Suprapubic skin (tissue), 4 donors: ENCODE data around the gene TMED6. TPM values are rescaled to one million over a fixed set of nuclear protein-coding genes. Genes with fewer than 3 reads are reported as not detected.

Experiments
- DNase-seq, 2 donors: peaks; one replicate each; pipeline ENCODE4 v3.0.0-alpha.2; 2019; ENCODE audit warnings: low spot score in 2 of 2
- H3K27ac ChIP-seq: fragments of 200-600 bp; sonication (generic); one replicate; pipeline ENCODE4 v1.5.1; 2019
- H3K27me3 ChIP-seq: fragments of 200-600 bp; sonication (generic); one replicate; pipeline ENCODE4 v1.5.1; 2019
- H3K36me3 ChIP-seq: fragments of 200-600 bp; sonication (generic); one replicate; pipeline ENCODE4 v1.5.1; 2019
- H3K4me1 ChIP-seq: fragments of 200-600 bp; sonication (generic); one replicate; pipeline ENCODE4 v1.5.1; 2019
- H3K4me3 ChIP-seq: fragments of 200-600 bp; sonication (generic); one replicate; pipeline ENCODE4 v1.5.1; 2019; ENCODE audit warnings: mild to moderate bottlenecking
- H3K9me3 ChIP-seq: fragments of 200-600 bp; sonication (generic); one replicate; pipeline ENCODE4 v1.5.1; 2019
- EP300 ChIP-seq: sonication (generic); formaldehyde crosslinking; IDR thresholded peaks from one replicate; pipeline ENCODE4 v1.6.1; 2017; ENCODE audit warnings: antibody characterized with exemption
- POLR2A ChIP-seq, 2 donors: fragments of 450-650 bp; IDR thresholded peaks; one replicate each; pipeline ENCODE4 v1.6.1; 2017; ENCODE audit warnings: antibody characterized with exemption in 2 of 2, mild to moderate bottlenecking in 2 of 2, moderate library complexity in 2 of 2
- POLR2AphosphoS5 ChIP-seq, 3 donors: sonication (generic); formaldehyde crosslinking; IDR thresholded peaks; one replicate each; pipeline ENCODE4 v1.6.1; 2017; ENCODE audit warnings: antibody characterized with exemption in 3 of 3
- WGBS: methylation state at CpG from one replicate; pipeline ENCODE4 v1.1.5; 2018; 5-methylcytosine and 5-hydroxymethylcytosine counted together
- total RNA-seq, 4 donors: library from RNA; depleted of rRNA; stranded (reverse); fragments of >200 nt; gene quantifications; one replicate each; pipeline ENCODE4 v1.1.0, GENCODE V29; 2016
- TF ChIP-seq, protein P1 (sequence below), 2 donors: fragments of 200-600 bp in 1 of 2; fragments of 450-650 bp in 1 of 2; sonication (generic) in 1 of 2; IDR thresholded peaks; one replicate each; pipeline ENCODE4 v1.5.1; 2016 to 2019; ENCODE audit warnings: antibody characterized with exemption in 2 of 2, mild to moderate bottlenecking in 1 of 2, moderate library complexity in 1 of 2

Gene TMED6
- total RNA-seq, 4 donors from 2014 or later, result 0.98 to 1.5 TPM; not detected in 2

DNA sequence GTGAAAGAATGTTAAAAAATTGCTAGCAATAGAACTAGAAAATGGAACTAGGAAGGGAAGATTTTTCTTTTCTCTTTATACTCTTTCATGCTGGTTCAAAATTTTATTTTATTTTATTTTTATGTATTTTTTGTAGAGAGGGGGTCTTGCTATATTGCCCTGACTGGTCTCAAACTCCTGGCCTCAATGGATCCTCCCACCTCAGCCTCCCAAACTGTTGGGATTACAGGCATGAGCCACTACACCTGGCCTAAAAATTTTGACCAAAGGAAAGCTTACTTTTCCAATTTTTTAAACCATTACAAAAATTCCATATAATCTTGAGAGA is 44.2 kb upstream of the TMED6 start:
- Histone ChIP-seq H3K9me3 (no peaks in the 10 kb centered on the region), H3K27ac (peak overlapping the region; percentile 79), H3K4me1 (peaks cover 33% of the 10 kb centered on the region), H3K36me3 (no peaks in the 10 kb centered on the region), H3K27me3 (no peaks in the 10 kb centered on the region), H3K4me3 (no peak overlapping the region)
- no peak for TF ChIP-seq POLR2A (IDR thresholded peaks at IDR 0.05)
- TF ChIP-seq, protein P1, sequence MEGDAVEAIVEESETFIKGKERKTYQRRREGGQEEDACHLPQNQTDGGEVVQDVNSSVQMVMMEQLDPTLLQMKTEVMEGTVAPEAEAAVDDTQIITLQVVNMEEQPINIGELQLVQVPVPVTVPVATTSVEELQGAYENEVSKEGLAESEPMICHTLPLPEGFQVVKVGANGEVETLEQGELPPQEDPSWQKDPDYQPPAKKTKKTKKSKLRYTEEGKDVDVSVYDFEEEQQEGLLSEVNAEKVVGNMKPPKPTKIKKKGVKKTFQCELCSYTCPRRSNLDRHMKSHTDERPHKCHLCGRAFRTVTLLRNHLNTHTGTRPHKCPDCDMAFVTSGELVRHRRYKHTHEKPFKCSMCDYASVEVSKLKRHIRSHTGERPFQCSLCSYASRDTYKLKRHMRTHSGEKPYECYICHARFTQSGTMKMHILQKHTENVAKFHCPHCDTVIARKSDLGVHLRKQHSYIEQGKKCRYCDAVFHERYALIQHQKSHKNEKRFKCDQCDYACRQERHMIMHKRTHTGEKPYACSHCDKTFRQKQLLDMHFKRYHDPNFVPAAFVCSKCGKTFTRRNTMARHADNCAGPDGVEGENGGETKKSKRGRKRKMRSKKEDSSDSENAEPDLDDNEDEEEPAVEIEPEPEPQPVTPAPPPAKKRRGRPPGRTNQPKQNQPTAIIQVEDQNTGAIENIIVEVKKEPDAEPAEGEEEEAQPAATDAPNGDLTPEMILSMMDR (IDR thresholded peaks at IDR 0.05), result no peak
- DNase-seq, result no peak

DNA sequence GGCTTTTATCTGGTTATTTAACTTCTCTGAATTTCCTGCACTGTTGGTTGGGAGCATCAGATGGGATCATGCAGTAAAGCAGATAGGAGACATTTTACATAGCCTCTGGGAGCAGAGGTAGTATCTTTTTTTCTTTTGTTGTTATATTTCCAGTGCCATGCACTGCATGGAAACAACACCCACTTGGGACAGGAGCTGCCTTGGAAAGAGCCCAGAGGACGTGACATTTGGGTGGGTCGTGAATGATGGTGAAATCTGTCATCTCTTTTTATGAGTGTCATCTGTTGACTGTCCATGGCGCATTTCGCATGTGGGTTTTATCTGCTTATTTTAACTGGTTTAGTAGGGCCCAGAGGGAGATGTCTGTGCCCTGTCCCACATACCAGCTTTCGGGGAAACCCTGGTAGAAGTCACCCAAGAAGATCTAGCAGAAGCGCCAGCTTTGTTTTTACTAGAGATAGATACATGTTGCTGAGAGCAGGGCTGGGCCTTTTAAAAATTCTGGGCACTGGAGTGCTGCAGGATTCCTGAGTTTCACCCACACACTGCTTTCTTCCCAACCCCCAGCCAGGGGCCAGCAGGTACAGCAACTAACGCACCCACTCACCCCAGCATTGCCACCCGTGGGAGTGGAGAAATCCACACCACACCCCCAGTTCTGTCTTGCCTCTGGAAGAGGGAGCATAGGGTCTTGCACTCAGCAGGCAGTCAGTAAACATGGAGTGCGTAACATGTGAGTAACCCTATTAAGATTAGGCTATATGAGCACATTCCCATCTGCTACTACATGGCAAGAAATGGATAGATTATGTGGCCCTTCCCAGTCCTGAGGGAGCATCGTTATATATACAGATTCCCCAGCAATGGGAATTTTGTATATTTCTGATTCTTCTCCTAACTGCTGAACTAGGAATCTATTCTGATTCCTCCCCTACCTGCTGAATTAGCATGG is 42.6 kb upstream of the TMED6 start:
- Histone ChIP-seq H3K4me1 (peaks cover 32% of the 10 kb centered on the region), H3K27ac (peak overlapping the region; percentile 11), H3K9me3 (no peaks in the 10 kb centered on the region), H3K4me3 (no peak overlapping the region), H3K27me3 (no peaks in the 10 kb centered on the region), H3K36me3 (no peaks in the 10 kb centered on the region)
- DNase-seq, result no peak
- WGBS, result 68% methylated on average over 10 of the region's 10 CpGs
- TF ChIP-seq, protein P1 (IDR thresholded peaks at IDR 0.05), result no peak

DNA sequence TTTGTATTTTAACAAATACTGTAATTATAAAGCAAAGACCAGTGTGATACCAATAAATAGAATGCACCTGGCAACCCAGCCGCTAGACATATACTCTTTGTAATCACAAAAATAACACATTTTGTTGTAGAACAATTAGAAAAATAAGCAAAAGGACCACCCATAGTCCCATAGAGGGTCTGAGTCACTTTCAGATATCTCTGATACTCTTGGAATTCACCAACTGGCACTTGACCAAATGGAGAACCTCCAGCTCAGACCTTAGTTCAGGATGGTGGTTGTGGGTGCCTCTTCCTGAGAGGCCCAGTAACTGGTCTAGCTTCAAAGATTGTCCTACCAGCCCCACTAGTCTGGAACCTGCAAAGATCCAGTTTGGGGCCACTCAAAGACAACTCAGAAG is 35.0 kb upstream of the TMED6 start:
- no peaks in the 10 kb centered on the region for H3K27me3 ChIP-seq
- peak overlapping the region; percentile 85 for H3K4me3 ChIP-seq
- 91% methylated on average over 1 of the region's 1 CpG for WGBS
- TF ChIP-seq POLR2A (IDR thresholded peaks at IDR 0.05), result no peak
- no peak for TF ChIP-seq POLR2AphosphoS5 (IDR thresholded peaks at IDR 0.05)
- TF ChIP-seq, protein P1 (IDR thresholded peaks at IDR 0.05), result no peak
- TF ChIP-seq EP300, result no peak
- no peak overlapping the region for H3K27ac ChIP-seq
- no peak for DNase-seq
- no peaks in the 10 kb centered on the region for H3K9me3 ChIP-seq
- H3K36me3 ChIP-seq, result peaks cover 24% of the 10 kb centered on the region
- peaks cover 23% of the 10 kb centered on the region for H3K4me1 ChIP-seq

DNA sequence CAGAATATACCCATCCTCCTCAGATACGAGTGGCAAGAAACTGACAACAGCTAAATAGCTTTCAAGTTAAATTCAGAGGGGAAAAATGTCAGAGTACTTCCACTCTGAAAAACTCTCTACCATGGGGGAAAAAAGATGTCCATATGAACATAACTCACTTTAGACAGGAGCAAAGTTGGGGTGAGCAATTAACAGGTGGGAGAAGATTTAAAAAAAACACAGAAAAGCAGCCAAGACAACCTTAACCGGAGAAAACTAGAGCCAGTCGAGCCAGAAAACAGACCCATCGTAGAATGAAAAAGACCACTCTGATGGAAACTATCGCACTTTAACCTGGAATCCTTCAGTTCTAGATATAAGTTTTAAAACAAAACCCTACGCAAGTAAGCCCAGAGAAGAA is 33.4 kb upstream of the TMED6 start:
- no peaks in the 10 kb centered on the region for H3K9me3 ChIP-seq
- peaks cover 23% of the 10 kb centered on the region for H3K4me1 ChIP-seq
- peak overlapping the region; percentile 97 for H3K27ac ChIP-seq
- H3K4me3 ChIP-seq, result peak overlapping the region; percentile 85
- peaks cover 33% of the 10 kb centered on the region for H3K36me3 ChIP-seq
- DNase-seq, result no peak
- whole genome bisulfite sequencing, result 2% methylated on average over 6 of the region's 6 CpGs
- TF ChIP-seq POLR2AphosphoS5 (IDR thresholded peaks at IDR 0.05), result no peak
- TF ChIP-seq POLR2A (IDR thresholded peaks at IDR 0.05), result no peak
- TF ChIP-seq, protein P1 (IDR thresholded peaks at IDR 0.05), result no peak
- no peak for TF ChIP-seq EP300
- no peaks in the 10 kb centered on the region for H3K27me3 ChIP-seq

DNA sequence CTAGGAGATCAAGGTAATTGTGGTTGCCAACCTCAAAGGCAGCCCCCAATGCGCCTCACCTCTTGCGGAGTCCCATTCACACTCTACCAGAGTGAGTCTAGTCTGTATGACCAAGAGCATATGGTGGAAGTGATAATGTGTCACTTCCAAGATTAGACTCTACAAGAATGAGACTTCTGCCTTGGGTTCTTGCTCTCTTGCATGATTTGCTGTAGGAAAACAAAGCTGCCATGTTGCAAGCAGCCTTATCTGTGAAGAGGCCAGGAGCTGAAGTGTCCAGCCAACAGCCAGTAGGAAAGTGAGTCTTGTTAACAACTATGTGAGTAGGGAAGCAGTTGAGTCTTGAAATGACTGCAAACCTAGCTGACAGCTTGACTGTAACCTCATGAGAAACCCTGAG is 30.8 kb upstream of the TMED6 start:
- Histone ChIP-seq H3K9me3 (no peaks in the 10 kb centered on the region), H3K27me3 (no peaks in the 10 kb centered on the region), H3K36me3 (peaks cover 48% of the 10 kb centered on the region), H3K27ac (no peak overlapping the region), H3K4me1 (peaks cover 23% of the 10 kb centered on the region), H3K4me3 (no peak overlapping the region)
- 94% methylated on average over 2 of the region's 2 CpGs for WGBS
- TF ChIP-seq, protein P1 (IDR thresholded peaks at IDR 0.05), result no peak
- TF ChIP-seq EP300, result no peak
- DNase-seq, result no peak
